H9 (cell line): ENCODE data around the gene TEAD1. TPM values are rescaled to one million over a fixed set of nuclear protein-coding genes. Genes with fewer than 3 reads are reported as not detected.

Source experiments
- DNase-seq: peaks from one replicate; pipeline ENCODE4 v3.0.0-alpha.2; 2017
- H2AFZ ChIP-seq: one replicate; pipeline ENCODE4 v1.6.1; 2013; ENCODE audit warnings: mild to moderate bottlenecking, low read length, control low read depth, moderate library complexity
- H2AK5ac ChIP-seq: 2 replicates; pipeline ENCODE4 v1.6.1; 2013; ENCODE audit warnings: low read length, control low read depth, mixed read lengths; ENCODE audit not compliant: insufficient read length
- H2BK120ac ChIP-seq: one replicate; pipeline ENCODE4 v1.6.1; 2013; ENCODE audit warnings: low read depth, mild to moderate bottlenecking, low read length, control low read depth, inconsistent platforms; ENCODE audit not compliant: poor library complexity, severe bottlenecking
- H2BK12ac ChIP-seq: 2 replicates; pipeline ENCODE4 v1.6.1; 2013; ENCODE audit warnings: low read length, control low read depth, mixed read lengths, low read depth; ENCODE audit not compliant: insufficient read length
- H2BK15ac ChIP-seq: 2 replicates; pipeline ENCODE4 v1.6.1; 2013; ENCODE audit warnings: low read depth, low read length, control low read depth
- H2BK20ac ChIP-seq: one replicate; pipeline ENCODE4 v1.6.1; 2013; ENCODE audit warnings: low read depth, mild to moderate bottlenecking, low read length, control low read depth, inconsistent platforms; ENCODE audit not compliant: poor library complexity, severe bottlenecking
- H2BK5ac ChIP-seq: 2 replicates; pipeline ENCODE4 v1.6.1; 2013; ENCODE audit warnings: low read length, control low read depth, mixed read lengths; ENCODE audit not compliant: insufficient read length
- H3K14ac ChIP-seq: 2 replicates; pipeline ENCODE4 v1.6.1; 2013; ENCODE audit warnings: low read length, control low read depth; ENCODE audit not compliant: insufficient read depth
- H3K18ac ChIP-seq: 2 replicates; pipeline ENCODE4 v1.6.1; 2013; ENCODE audit warnings: low read depth, mild to moderate bottlenecking, mixed read lengths, low read length, control low read depth; ENCODE audit not compliant: insufficient read length
- H3K23ac ChIP-seq: 2 replicates; pipeline ENCODE4 v1.6.1; 2013; ENCODE audit warnings: low read length, control low read depth, mixed read lengths, low read depth; ENCODE audit not compliant: insufficient read length
- H3K23me2 ChIP-seq: 2 replicates; pipeline ENCODE4 v1.6.1; 2013; ENCODE audit warnings: low read depth, mild to moderate bottlenecking, mixed read lengths, low read length, control low read depth; ENCODE audit not compliant: insufficient read length, poor library complexity, severe bottlenecking
- H3K27ac ChIP-seq: 2 replicates; pipeline ENCODE4 v1.5.1; 2013; ENCODE audit warnings: low read length, control low read depth, mixed read lengths, low read depth; ENCODE audit not compliant: insufficient read length
- H3K27me3 ChIP-seq: 2 replicates; pipeline ENCODE4 v1.6.1; 2013; ENCODE audit warnings: low read length, control low read depth, inconsistent platforms; ENCODE audit not compliant: insufficient read depth
- H3K4ac ChIP-seq: 2 replicates; pipeline ENCODE4 v1.6.1; 2013; ENCODE audit warnings: low read depth, mild to moderate bottlenecking, control low read depth, inconsistent platforms, low read length, moderate library complexity
- H3K4me1 ChIP-seq: 2 replicates; pipeline ENCODE4 v1.6.1; 2013; ENCODE audit warnings: low read length, control low read depth, inconsistent platforms; ENCODE audit not compliant: insufficient read depth
- H3K4me2 ChIP-seq: 2 replicates; pipeline ENCODE4 v1.6.1; 2013; ENCODE audit warnings: low read length, control low read depth, mixed read lengths; ENCODE audit not compliant: insufficient read length, insufficient read depth
- H3K56ac ChIP-seq: 2 replicates; pipeline ENCODE4 v1.6.1; 2013; ENCODE audit warnings: low read depth, mild to moderate bottlenecking, mixed read lengths, low read length, control low read depth; ENCODE audit not compliant: insufficient read length
- H3K79me1 ChIP-seq: 2 replicates; pipeline ENCODE4 v1.6.1; 2013; ENCODE audit warnings: low read depth, mild to moderate bottlenecking, moderate library complexity, low read length, control low read depth, inconsistent platforms; ENCODE audit not compliant: insufficient read depth, poor library complexity, severe bottlenecking
- H3K79me2 ChIP-seq: 2 replicates; pipeline ENCODE4 v1.6.1; 2013; ENCODE audit warnings: low read length, control low read depth, inconsistent platforms; ENCODE audit not compliant: insufficient read depth
- H3K9ac ChIP-seq: 2 replicates; pipeline ENCODE4 v1.6.1; 2013; ENCODE audit warnings: low read length, control low read depth, mixed read lengths; ENCODE audit not compliant: insufficient read length; ENCODE audit errors: extremely low read depth
- H3K9me3 ChIP-seq: one replicate; pipeline ENCODE4 v1.6.1; 2013; ENCODE audit warnings: low read depth, low read length, inconsistent platforms; ENCODE audit not compliant: control insufficient read depth
- H3T11ph ChIP-seq: one replicate; pipeline ENCODE4 v1.6.1; 2013; ENCODE audit warnings: mild to moderate bottlenecking, low read length, control low read depth, inconsistent platforms
- H4K20me1 ChIP-seq: one replicate; pipeline ENCODE4 v1.6.1; 2013; ENCODE audit not compliant: control insufficient read depth, insufficient read length, insufficient read depth
- H4K5ac ChIP-seq: 2 replicates; pipeline ENCODE4 v1.6.1; 2013; ENCODE audit warnings: low read depth, mild to moderate bottlenecking, mixed read lengths, low read length, control low read depth; ENCODE audit not compliant: insufficient read length
- H4K8ac ChIP-seq: replicated peaks from 2 replicates; pipeline ENCODE4 v1.6.1; 2013; ENCODE audit warnings: low read length, control low read depth, mixed read lengths, low read depth; ENCODE audit not compliant: insufficient read length
- H4K91ac ChIP-seq: 2 replicates; pipeline ENCODE4 v1.6.1; 2013; ENCODE audit warnings: low read depth, mild to moderate bottlenecking, moderate library complexity, mixed read lengths, low read length, control low read depth; ENCODE audit not compliant: insufficient read length
- H3K27ac Mint-ChIP-seq, 3 experiments: 2 replicates in 2 of 3; 3 replicates in 1 of 3; pipeline ENCODE4 v1.8.0; 2020 to 2021; ENCODE audit warnings: mixed read lengths in 3 of 3, mild to moderate bottlenecking in 1 of 3, moderate library complexity in 1 of 3
- H3K27me3 Mint-ChIP-seq: 2 replicates; pipeline ENCODE4 v1.8.0; 2021; ENCODE audit warnings: low read depth, mild to moderate bottlenecking, moderate library complexity, mixed read lengths
- H3K36me3 Mint-ChIP-seq, 3 experiments: 2 replicates in 2 of 3; 3 replicates in 1 of 3; pipeline ENCODE4 v1.8.0; 2020 to 2021; ENCODE audit warnings: low read depth in 3 of 3, mixed read lengths in 3 of 3; ENCODE audit not compliant: insufficient read depth in 1 of 3
- H3K4me1 Mint-ChIP-seq, 2 experiments: 2 replicates each; pipeline ENCODE4 v1.8.0; 2020; ENCODE audit warnings: mixed read lengths in 2 of 2
- H3K4me3 Mint-ChIP-seq, 2 experiments: 2 replicates in 1 of 2; 3 replicates in 1 of 2; pipeline ENCODE4 v1.8.0; 2020 to 2021; ENCODE audit warnings: mild to moderate bottlenecking in 2 of 2, mixed read lengths in 2 of 2, moderate library complexity in 1 of 2
- H3K9me3 Mint-ChIP-seq, 2 experiments: 2 replicates in 1 of 2; 3 replicates in 1 of 2; pipeline ENCODE4 v1.8.0; 2020; ENCODE audit warnings: mild to moderate bottlenecking in 2 of 2, mixed read lengths in 2 of 2, moderate library complexity in 1 of 2
- WGBS: extraction: QIAGEN DNeasy Blood & Tissue Kit; methylation state at CpG from one replicate; pipeline ENCODE4 v1.1.7; 2013; ENCODE audit warnings: missing lambda C conversion rate, low lambda C conversion rate, mixed read lengths; ENCODE audit not compliant: insufficient read length; ENCODE audit errors: extremely low coverage; 5-methylcytosine and 5-hydroxymethylcytosine counted together
- total RNA-seq: library from RNA; stranded (reverse); gene quantifications from 2 replicates; pipeline ENCODE4 v1.2.1, GENCODE V29; 2021
- TF ChIP-seq, protein P1 (sequence below): fragments of 200-600 bp; sonication (generic); conservative IDR thresholded peaks from 3 replicates; pipeline ENCODE4 v1.8.0; 2021; ENCODE audit warnings: antibody characterized with exemption, mild to moderate bottlenecking

The TEAD1 gene
- total RNA-seq, 1 experiment from 2014 or later, result 75.1 TPM

DNA sequence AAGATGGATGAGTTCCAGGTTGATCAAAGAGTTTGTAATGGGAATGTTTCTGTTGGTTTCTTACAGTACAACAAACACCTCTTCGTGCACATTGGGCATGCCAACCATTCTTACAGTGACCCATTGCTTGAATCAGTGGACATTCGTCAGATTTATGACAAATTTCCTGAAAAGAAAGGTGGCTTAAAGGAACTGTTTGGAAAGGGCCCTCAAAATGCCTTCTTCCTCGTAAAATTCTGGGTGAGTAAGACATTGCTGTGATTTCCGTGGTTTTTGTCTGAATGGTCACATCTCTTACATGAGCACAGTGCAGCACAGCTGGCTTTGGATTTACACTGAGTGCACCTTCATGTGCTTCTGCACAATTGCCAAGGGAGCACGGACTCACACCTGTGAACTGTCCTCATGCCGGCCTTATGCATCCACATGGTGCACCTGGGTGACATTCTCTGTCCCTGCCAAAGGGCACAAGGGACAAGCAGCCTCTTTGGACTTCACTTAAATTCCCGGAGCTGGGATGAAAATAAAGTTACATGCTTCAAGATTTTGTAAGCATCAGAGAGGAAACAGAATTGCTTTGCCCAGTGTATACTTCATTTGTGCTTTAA is 227.8 kb downstream of the TEAD1 start:
- Histone ChIP-seq H3K23me2 (no peaks in the 10 kb centered on the region), H4K91ac (no peak overlapping the region), H2BK5ac (no peak overlapping the region), H2AK5ac (no peak overlapping the region), H3K23ac (no peak overlapping the region), H3K4ac (no peak overlapping the region), H4K8ac (no peak overlapping the region), H4K5ac (no peak overlapping the region), H2BK120ac (no peak overlapping the region), H3K4me1 (peaks cover 5% of the 10 kb centered on the region; the same call in 1 of the 2 replicates), H3K79me1 (no peaks in the 10 kb centered on the region), H3K27me3 (no peaks in the 10 kb centered on the region), H2BK20ac (no peak overlapping the region), H3K56ac (no peak overlapping the region), H2BK12ac (no peak overlapping the region), H3K18ac (no peak overlapping the region), H3K14ac (no peak overlapping the region), H2AFZ (no peak overlapping the region), H3K9me3 (no peaks in the 10 kb centered on the region), H3T11ph (no peak overlapping the region), H4K20me1 (no peaks in the 10 kb centered on the region), H3K79me2 (no peaks in the 10 kb centered on the region), H3K4me2 (no peak overlapping the region), H2BK15ac (no peak overlapping the region), H3K27ac (no peak overlapping the region), H3K9ac (no peak overlapping the region)
- Mint-ChIP-seq H3K36me3 (peaks cover 35 to 47% (median 40%) of the 10 kb centered on the region in 3 experiments), H3K27me3 (no peaks in the 10 kb centered on the region), H3K4me1 (peaks cover 17 to 23% of the 10 kb centered on the region in 2 experiments), H3K4me3 (no peak overlapping the region; a peak in 1 of 5 replicates), H3K27ac (peak overlapping the region in 1 of 3 experiments; percentile 44; a peak in 1 of 7 replicates), H3K9me3 (no peaks in the 10 kb centered on the region; a peak in 1 of 5 replicates)
- TF ChIP-seq, protein P1, sequence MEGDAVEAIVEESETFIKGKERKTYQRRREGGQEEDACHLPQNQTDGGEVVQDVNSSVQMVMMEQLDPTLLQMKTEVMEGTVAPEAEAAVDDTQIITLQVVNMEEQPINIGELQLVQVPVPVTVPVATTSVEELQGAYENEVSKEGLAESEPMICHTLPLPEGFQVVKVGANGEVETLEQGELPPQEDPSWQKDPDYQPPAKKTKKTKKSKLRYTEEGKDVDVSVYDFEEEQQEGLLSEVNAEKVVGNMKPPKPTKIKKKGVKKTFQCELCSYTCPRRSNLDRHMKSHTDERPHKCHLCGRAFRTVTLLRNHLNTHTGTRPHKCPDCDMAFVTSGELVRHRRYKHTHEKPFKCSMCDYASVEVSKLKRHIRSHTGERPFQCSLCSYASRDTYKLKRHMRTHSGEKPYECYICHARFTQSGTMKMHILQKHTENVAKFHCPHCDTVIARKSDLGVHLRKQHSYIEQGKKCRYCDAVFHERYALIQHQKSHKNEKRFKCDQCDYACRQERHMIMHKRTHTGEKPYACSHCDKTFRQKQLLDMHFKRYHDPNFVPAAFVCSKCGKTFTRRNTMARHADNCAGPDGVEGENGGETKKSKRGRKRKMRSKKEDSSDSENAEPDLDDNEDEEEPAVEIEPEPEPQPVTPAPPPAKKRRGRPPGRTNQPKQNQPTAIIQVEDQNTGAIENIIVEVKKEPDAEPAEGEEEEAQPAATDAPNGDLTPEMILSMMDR, result no peak
- DNase-seq, result no peak
- no CpG with 5 or more reads among the region's 7 CpGs for WGBS
